HEK293 (cell line): ENCODE data around the gene PHF14.

ENCODE experiments used
- FEZF1 ChIP-seq: fragments of 450-650 bp; formaldehyde crosslinking; IDR thresholded peaks from 2 replicates; pipeline ENCODE4 v1.5.1; 2016; ENCODE audit warnings: missing biosample characterization, missing genetic modification characterization
- KLF1 ChIP-seq: fragments of 450-650 bp; formaldehyde crosslinking; IDR thresholded peaks from 2 replicates; pipeline ENCODE4 v1.5.1; 2016; ENCODE audit warnings: missing biosample characterization, missing genetic modification characterization
- OVOL3 ChIP-seq: fragments of 450-650 bp; formaldehyde crosslinking; IDR thresholded peaks from 2 replicates; pipeline ENCODE4 v1.5.1; 2016; ENCODE audit warnings: missing biosample characterization, missing genetic modification characterization
- PBX3 ChIP-seq: sonication (generic); formaldehyde crosslinking; IDR thresholded peaks from 2 replicates; pipeline ENCODE4 v1.8.1; 2022; ENCODE audit warnings: mild to moderate bottlenecking, moderate library complexity, missing genetic modification reagents
- PRDM2 ChIP-seq: fragments of 450-650 bp; formaldehyde crosslinking; IDR thresholded peaks from 2 replicates; pipeline ENCODE4 v1.5.1; 2016; ENCODE audit warnings: missing biosample characterization, missing genetic modification characterization, borderline replicate concordance
- RBAK ChIP-seq: fragments of 450-650 bp; formaldehyde crosslinking; IDR thresholded peaks from 2 replicates; pipeline ENCODE4 v1.5.1; 2016; ENCODE audit warnings: missing biosample characterization, missing genetic modification characterization
- SCRT2 ChIP-seq: fragments of 450-650 bp; formaldehyde crosslinking; IDR thresholded peaks from 2 replicates; pipeline ENCODE4 v1.5.1; 2016; ENCODE audit warnings: missing biosample characterization, missing genetic modification characterization
- SP3 ChIP-seq: fragments of 450-650 bp; formaldehyde crosslinking; IDR thresholded peaks from 2 replicates; pipeline ENCODE4 v1.5.1; 2016; ENCODE audit warnings: missing biosample characterization, missing genetic modification characterization
- ZBTB8A ChIP-seq: fragments of 450-650 bp; formaldehyde crosslinking; IDR thresholded peaks from 2 replicates; pipeline ENCODE4 v1.5.1; 2016; ENCODE audit warnings: missing biosample characterization, missing genetic modification characterization
- ZFP37 ChIP-seq: fragments of 450-650 bp; formaldehyde crosslinking; IDR thresholded peaks from 2 replicates; pipeline ENCODE4 v1.5.1; 2016; ENCODE audit warnings: missing biosample characterization, missing genetic modification characterization
- ZNF133 ChIP-seq: fragments of 450-650 bp; formaldehyde crosslinking; IDR thresholded peaks from 2 replicates; pipeline ENCODE4 v1.5.1; 2016; ENCODE audit warnings: missing biosample characterization, missing genetic modification characterization
- ZNF155 ChIP-seq: fragments of 450-650 bp; formaldehyde crosslinking; IDR thresholded peaks from 2 replicates; pipeline ENCODE4 v1.5.1; 2016; ENCODE audit warnings: missing biosample characterization, missing genetic modification characterization
- ZNF362 ChIP-seq: fragments of 450-650 bp; formaldehyde crosslinking; IDR thresholded peaks from 2 replicates; pipeline ENCODE4 v1.5.1; 2016; ENCODE audit warnings: missing biosample characterization, missing genetic modification characterization
- ZNF423 ChIP-seq: fragments of 450-650 bp; formaldehyde crosslinking; IDR thresholded peaks from 2 replicates; pipeline ENCODE4 v1.5.1; 2016; ENCODE audit warnings: missing biosample characterization, missing genetic modification characterization
- ZNF449 ChIP-seq: fragments of 450-650 bp; formaldehyde crosslinking; IDR thresholded peaks from 2 replicates; pipeline ENCODE4 v1.5.1; 2017; ENCODE audit warnings: missing biosample characterization, mild to moderate bottlenecking, missing genetic modification characterization, moderate library complexity
- ZNF830 ChIP-seq: fragments of 450-650 bp; IDR thresholded peaks from 2 replicates; pipeline ENCODE4 v1.5.0; 2018; ENCODE audit warnings: missing biosample characterization, missing genetic modification characterization, low read depth, mild to moderate bottlenecking, moderate library complexity
- ZXDB ChIP-seq: fragments of 450-650 bp; formaldehyde crosslinking; IDR thresholded peaks from 2 replicates; pipeline ENCODE4 v1.5.1; 2016; ENCODE audit warnings: missing biosample characterization, missing genetic modification characterization
- TF ChIP-seq, protein P1 (sequence below): fragments of 450-650 bp; formaldehyde crosslinking; IDR thresholded peaks from 2 replicates; pipeline ENCODE4 v1.5.1; 2017; ENCODE audit warnings: missing biosample characterization, missing genetic modification characterization
- TF ChIP-seq, protein P2 (sequence below): fragments of 450-650 bp; formaldehyde crosslinking; IDR thresholded peaks from 2 replicates; pipeline ENCODE4 v1.5.1; 2016; ENCODE audit warnings: missing biosample characterization, missing genetic modification characterization, borderline replicate concordance

Gene PHF14

GRCh38 chr7:11026452-11027359, 53.0 kb downstream of the PHF14 start (continued):
- TF ChIP-seq, protein P1, sequence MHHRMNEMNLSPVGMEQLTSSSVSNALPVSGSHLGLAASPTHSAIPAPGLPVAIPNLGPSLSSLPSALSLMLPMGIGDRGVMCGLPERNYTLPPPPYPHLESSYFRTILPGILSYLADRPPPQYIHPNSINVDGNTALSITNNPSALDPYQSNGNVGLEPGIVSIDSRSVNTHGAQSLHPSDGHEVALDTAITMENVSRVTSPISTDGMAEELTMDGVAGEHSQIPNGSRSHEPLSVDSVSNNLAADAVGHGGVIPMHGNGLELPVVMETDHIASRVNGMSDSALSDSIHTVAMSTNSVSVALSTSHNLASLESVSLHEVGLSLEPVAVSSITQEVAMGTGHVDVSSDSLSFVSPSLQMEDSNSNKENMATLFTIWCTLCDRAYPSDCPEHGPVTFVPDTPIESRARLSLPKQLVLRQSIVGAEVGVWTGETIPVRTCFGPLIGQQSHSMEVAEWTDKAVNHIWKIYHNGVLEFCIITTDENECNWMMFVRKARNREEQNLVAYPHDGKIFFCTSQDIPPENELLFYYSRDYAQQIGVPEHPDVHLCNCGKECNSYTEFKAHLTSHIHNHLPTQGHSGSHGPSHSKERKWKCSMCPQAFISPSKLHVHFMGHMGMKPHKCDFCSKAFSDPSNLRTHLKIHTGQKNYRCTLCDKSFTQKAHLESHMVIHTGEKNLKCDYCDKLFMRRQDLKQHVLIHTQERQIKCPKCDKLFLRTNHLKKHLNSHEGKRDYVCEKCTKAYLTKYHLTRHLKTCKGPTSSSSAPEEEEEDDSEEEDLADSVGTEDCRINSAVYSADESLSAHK (tag by site-specific recombination), result peak; percentile 67; the same call in 1 of the 2 replicates
- TF ChIP-seq PBX3 (CRISPR knock-in tag) (no peak), ZFP37 (no peak), ZNF449 (tag by site-specific recombination) (no peak), ZNF423 (tag by site-specific recombination) (no peak), ZNF133 (tag by site-specific recombination) (no peak), ZNF362 (tag by site-specific recombination) (no peak), FEZF1 (peak; percentile 93), KLF1 (tag by site-specific recombination) (no peak), ZNF830 (no peak), ZNF155 (no peak), SCRT2 (tag by site-specific recombination) (no peak), RBAK (no peak), PRDM2 (no peak), ZBTB8A (tag by site-specific recombination) (peak; percentile 24; the same call in 1 of the 2 replicates), SP3 (tag by site-specific recombination) (no peak), ZXDB (tag by site-specific recombination) (peak; percentile 65), OVOL3 (tag by site-specific recombination) (peak; percentile 51; the same call in 1 of the 2 replicates)
- TF ChIP-seq, protein P2, sequence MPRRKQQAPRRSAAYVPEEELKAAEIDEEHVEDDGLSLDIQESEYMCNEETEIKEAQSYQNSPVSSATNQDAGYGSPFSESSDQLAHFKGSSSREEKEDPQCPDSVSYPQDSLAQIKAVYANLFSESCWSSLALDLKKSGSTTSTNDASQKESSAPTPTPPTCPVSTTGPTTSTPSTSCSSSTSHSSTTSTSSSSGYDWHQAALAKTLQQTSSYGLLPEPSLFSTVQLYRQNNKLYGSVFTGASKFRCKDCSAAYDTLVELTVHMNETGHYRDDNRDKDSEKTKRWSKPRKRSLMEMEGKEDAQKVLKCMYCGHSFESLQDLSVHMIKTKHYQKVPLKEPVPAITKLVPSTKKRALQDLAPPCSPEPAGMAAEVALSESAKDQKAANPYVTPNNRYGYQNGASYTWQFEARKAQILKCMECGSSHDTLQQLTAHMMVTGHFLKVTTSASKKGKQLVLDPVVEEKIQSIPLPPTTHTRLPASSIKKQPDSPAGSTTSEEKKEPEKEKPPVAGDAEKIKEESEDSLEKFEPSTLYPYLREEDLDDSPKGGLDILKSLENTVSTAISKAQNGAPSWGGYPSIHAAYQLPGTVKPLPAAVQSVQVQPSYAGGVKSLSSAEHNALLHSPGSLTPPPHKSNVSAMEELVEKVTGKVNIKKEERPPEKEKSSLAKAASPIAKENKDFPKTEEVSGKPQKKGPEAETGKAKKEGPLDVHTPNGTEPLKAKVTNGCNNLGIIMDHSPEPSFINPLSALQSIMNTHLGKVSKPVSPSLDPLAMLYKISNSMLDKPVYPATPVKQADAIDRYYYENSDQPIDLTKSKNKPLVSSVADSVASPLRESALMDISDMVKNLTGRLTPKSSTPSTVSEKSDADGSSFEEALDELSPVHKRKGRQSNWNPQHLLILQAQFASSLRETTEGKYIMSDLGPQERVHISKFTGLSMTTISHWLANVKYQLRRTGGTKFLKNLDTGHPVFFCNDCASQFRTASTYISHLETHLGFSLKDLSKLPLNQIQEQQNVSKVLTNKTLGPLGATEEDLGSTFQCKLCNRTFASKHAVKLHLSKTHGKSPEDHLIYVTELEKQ, result no peak
